Occipital lobe (tissue), 2 donors: ENCODE measurements around the gene ANKRD18B. TPM values are rescaled to one million over a fixed set of nuclear protein-coding genes. Genes with fewer than 3 reads are reported as not detected.
"Not testable (repeated sequence)": the region's sequence is repeated elsewhere in the genome, so short reads cannot be mapped to it uniquely, and the experiment has no call there.

ENCODE experiments used
- DNase-seq: peaks from one replicate; lab custom pipeline; 2025; lab: John Stamatoyannopoulos, UW
- total RNA-seq: library from RNA; depleted of rRNA; stranded (reverse); fragments of >200 nt; gene quantifications from one replicate; pipeline ENCODE4 v1.2.3, GENCODE V29; 2014

Gene ANKRD18B
- total RNA-seq, 1 donor from 2014 or later: 1.1 TPM

GRCh38 chr9:33533958-33534357 lies 9.9 kb downstream of the ANKRD18B start:
- DNase-seq: not testable (repeated sequence)

DNA sequence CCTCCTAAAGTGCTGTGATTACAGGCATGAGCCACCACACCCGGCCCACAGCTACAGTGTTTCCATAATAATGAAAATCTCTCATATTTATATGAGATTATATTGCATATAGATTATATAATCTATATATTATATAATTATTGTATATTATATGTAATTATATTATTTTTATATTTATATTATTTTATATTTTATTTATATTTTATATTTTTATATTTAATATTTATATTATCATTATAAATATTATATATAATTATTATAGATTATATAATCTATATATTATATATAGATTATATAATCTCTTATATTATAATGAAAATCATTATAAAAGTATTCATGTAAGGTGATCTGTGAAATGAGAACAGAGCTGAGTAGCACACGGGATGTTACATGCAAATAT lies 11.5 kb downstream of the ANKRD18B start:
- no peak for DNase-seq

GRCh38 chr9:33543463-33543862 lies 19.4 kb downstream of the ANKRD18B start:
- not testable (repeated sequence) for DNase-seq

- not testable (repeated sequence) for DNase-seq
Observed at GRCh38 chr9:33545715-33546114, 21.7 kb downstream of the ANKRD18B start.

DNA sequence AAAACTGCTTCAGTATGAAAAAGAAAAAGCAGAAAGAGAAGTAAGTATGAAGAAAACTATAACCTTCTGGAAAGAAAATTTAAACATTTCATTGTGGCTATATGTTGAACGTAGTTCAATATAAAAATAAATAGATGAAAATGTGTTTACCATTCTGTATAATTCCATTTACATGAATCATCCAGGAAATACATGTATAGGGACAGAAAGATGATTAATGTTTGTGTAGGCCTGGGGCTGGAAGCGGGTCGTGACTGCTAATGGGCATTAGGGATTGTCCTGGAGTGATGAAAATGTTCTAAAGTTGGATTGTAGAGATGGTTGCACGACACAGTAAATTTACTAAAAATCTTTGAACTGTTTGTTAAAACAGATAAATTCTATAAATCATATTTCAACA lies 24.8 kb downstream of the ANKRD18B start:
- not testable (repeated sequence) for DNase-seq

DNA sequence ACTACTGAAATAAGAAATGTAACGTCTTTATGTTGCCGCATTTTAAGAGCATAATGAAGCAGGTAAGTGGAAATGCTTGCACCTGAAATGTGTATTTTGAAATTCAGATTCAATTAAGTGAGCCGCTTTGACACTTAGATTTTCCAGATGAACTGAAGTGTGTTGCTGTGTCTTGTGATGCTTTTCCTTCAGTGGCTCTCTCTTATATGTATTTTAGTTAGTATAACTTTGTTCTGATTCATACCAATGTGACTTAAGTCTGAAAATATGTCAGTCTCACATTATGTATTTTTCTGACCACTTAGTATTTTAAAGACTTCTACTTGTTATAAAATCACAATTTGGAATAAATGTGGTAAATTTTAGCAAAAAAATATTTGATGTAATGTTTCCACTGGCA lies 25.4 kb downstream of the ANKRD18B start:
- DNase-seq: not testable (repeated sequence)

- DNase-seq: not testable (repeated sequence)
Observed at GRCh38 chr9:33551183-33551582, 27.1 kb downstream of the ANKRD18B start.

- DNase-seq: not testable (repeated sequence)
Observed at GRCh38 chr9:33552315-33552725, 28.3 kb downstream of the ANKRD18B start.

DNA sequence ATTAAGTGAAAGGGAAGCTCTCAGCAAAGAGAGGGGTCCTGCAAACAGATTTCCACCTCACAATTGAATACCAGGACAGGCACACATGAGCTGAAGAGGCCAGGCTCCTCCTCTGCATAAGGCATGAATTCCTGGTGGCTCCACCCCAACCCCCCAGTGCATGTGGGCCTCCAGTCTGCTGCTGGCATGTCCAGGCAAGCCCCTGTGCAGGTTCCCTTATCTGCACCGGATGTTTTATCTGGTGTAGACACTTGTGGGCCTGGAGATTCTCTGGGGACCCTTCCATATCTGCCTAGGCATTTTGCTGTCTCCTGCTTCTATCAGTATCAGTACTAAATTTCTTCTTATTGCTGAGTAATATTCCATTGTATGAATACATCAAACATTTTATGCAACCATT lies 36.2 kb downstream of the ANKRD18B start:
- not testable (repeated sequence) for DNase-seq

DNA sequence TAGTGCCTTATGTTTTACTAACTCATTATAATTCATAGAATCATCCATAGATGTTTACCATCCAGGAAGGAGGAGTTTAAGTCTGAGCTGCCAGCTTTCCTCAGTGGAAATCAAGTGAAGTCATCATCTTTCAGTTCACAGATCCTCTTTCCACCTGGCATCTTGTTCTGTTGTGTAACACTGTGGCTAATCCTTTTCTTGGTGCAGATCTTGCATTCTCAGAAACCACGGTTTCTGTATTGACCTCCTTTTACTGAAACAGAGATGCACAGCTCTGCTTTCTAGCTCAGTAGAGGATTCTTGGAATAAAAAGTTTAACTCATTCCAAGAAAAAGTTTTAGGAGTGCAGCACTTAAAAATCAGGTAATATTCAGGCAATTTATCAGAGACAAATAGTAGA lies 38.1 kb downstream of the ANKRD18B start:
- DNase-seq: not testable (repeated sequence)

DNA sequence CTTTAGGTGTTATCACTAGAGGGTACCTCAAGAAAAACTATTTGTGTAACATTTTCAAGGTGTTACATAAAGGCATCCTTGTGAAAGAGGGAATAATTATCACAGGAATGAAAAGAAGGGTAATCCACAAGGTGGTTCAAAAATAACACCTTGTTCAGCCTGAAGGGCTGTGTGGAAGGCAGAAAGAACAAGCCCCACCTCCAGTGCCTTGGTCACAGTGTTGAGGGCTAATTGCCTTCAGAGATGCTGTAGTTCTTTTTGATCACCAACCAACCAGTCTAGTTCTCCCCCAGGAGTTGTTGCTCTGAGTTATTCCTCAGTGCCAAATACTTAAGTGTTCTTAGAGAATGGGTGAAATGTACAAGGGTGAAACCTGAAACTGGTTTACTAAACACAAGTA lies 43.7 kb downstream of the ANKRD18B start:
- not testable (repeated sequence) for DNase-seq

GRCh38 chr9:33577786-33578185 lies 53.7 kb downstream of the ANKRD18B start:
- not testable (repeated sequence) for DNase-seq

DNA sequence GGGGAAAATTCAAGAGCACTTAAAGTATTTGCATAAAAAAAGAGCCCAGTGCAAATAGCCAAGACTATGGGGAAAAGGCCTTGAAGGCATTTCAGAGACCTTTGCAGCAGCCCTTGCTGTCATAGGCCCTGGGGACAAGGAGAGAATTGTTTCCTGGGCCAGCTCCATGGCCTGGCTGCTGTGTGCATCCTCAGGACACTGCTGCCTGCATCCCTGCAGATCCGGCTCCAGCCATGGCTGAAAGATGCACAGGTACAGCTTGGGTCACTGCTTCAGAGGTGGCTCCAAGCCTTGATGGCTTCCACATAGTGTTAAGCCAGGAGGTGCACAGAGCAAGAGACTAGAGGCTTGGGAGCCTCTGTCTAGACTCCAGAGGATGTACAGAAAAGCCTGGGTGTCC lies 55.9 kb downstream of the ANKRD18B start:
- not testable (repeated sequence) for DNase-seq

- not testable (repeated sequence) for DNase-seq
Observed at GRCh38 chr9:33582686-33583085, 58.6 kb downstream of the ANKRD18B start.

DNA sequence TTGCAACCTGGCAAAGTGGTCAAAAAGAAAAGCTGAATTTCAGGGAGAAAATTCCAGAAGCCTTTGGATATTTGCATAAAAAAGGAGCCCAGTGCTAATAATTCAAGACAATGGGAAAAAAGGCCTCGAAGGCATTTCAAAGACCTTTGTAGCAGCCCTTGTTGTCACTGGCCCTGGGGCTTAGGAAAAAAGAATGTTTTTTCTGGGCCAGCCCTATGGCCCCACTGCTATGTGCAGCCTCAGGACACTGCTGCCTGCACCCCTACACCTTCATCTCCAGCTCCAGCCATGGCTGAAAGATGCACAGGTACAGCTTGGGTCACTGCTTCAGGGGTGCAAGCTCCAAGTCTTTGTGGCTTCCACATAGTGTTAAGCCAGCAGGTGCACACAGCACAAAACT lies 62.1 kb downstream of the ANKRD18B start:
- not testable (repeated sequence) for DNase-seq

GRCh38 chr9:33587799-33588198 lies 63.7 kb downstream of the ANKRD18B start:
- DNase-seq: not testable (repeated sequence)

- not testable (repeated sequence) for DNase-seq
Observed at GRCh38 chr9:33588876-33589275, 64.8 kb downstream of the ANKRD18B start.

DNA sequence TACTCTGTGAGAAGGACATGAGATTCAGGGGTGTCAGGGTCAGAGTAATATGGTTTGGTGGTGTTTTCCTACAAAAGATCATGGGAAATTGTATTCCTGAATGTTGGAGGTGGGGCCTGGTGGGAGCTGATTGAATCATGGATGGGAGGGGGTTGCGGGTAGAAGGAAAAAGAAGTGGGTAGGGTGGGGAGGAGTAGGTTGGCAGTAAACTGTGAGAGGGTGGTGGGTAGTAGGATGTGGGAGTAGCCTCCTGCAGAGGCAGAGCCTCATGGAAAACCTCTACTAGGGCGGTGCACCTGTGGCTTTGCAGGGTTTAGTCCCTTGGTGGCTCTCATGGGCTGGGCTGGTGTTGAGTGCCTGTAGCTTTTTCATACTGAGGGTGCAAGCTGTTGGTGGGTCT lies 66.8 kb downstream of the ANKRD18B start:
- DNase-seq: not testable (repeated sequence)

- not testable (repeated sequence) for DNase-seq
Observed at GRCh38 chr9:33596974-33597373, 72.9 kb downstream of the ANKRD18B start.

GRCh38 chr9:33597386-33597785 lies 73.3 kb downstream of the ANKRD18B start:
- not testable (repeated sequence) for DNase-seq

GRCh38 chr9:33598796-33599379 lies 74.8 kb downstream of the ANKRD18B start:
- not testable (repeated sequence) for DNase-seq

DNA sequence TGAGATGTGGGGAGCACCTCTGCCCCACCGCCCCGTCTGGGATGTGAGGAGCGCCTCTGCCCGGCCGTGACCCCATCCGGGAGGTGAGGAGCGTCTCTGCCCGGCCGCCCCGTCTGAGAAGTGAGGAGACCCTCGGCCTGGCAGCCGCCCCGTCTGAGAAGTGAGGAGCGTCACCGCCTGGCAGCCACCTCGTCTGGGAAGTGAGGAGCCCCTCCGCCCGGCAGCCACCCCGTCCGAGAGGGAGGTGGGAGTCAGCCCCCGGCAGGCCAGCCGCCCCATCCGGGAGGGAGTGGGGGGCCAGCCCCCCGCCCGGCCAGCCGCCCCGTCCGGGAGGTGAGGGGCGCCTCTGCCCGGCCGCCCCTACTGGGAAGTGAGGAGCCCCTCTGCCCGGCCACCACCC lies 76.9 kb downstream of the ANKRD18B start:
- not testable (repeated sequence) for DNase-seq

GRCh38 chr9:33604249-33604648 lies 80.2 kb downstream of the ANKRD18B start:
- DNase-seq: not testable (repeated sequence)

- not testable (repeated sequence) for DNase-seq
Observed at GRCh38 chr9:33604936-33605335, 80.9 kb downstream of the ANKRD18B start.
